Small intestine (tissue), 16 donors: ENCODE data around the gene ROR1. TPM values are rescaled to one million over a fixed set of nuclear protein-coding genes. Genes with fewer than 3 reads are reported as not detected.

Experiments
- DNase-seq, 2 donors: peaks; one replicate each; pipeline versions ENCODE4 v3.0.0 to v3.0.0-alpha.2; 2013
- FAIRE-seq: peaks from 2 replicates; lab custom pipeline; 2012; peaks lifted over from hg19 to GRCh38; lab: Jason Lieb, UNC
- H3K27ac ChIP-seq, 3 donors: one replicate each; pipeline ENCODE4 v1.5.1; 2013; ENCODE audit warnings: low read length in 2 of 3, mild to moderate bottlenecking in 2 of 3, control low read depth in 1 of 3, inconsistent platforms in 1 of 3, low read depth in 1 of 3, moderate library complexity in 1 of 3
- H3K27me3 ChIP-seq, 3 donors: one replicate each; pipeline ENCODE4 v1.6.1; 2013; ENCODE audit warnings: low read length in 3 of 3, inconsistent platforms in 1 of 3; ENCODE audit not compliant: control insufficient read depth in 3 of 3, insufficient read depth in 3 of 3
- H3K36me3 ChIP-seq, 3 donors: one replicate each; pipeline ENCODE4 v1.6.1; 2013; ENCODE audit warnings: low read length in 3 of 3, inconsistent platforms in 1 of 3, low read depth in 1 of 3, mild to moderate bottlenecking in 1 of 3, moderate library complexity in 1 of 3; ENCODE audit not compliant: control insufficient read depth in 3 of 3, insufficient read depth in 2 of 3
- H3K4me1 ChIP-seq, 3 donors: one replicate each; pipeline ENCODE4 v1.6.1; 2013; ENCODE audit warnings: low read length in 2 of 3, inconsistent platforms in 1 of 3, low read depth in 1 of 3, mild to moderate bottlenecking in 1 of 3, moderate library complexity in 1 of 3; ENCODE audit not compliant: control insufficient read depth in 3 of 3, insufficient read depth in 2 of 3
- H3K4me3 ChIP-seq, 3 donors: one replicate each; pipeline ENCODE4 v1.5.1; 2013; ENCODE audit warnings: low read length in 3 of 3, control low read depth in 1 of 3, inconsistent platforms in 1 of 3, low read depth in 1 of 3, mild to moderate bottlenecking in 1 of 3, moderate library complexity in 1 of 3
- H3K9me3 ChIP-seq, 2 donors: one replicate each; pipeline ENCODE4 v1.6.1; 2013; ENCODE audit warnings: low read depth in 1 of 2, low read length in 1 of 2; ENCODE audit not compliant: control insufficient read depth in 2 of 2, insufficient read depth in 1 of 2
- WGBS, 3 donors: extraction: QIAGEN DNeasy Blood & Tissue Kit; methylation state at CpG; one replicate each; pipeline ENCODE4 v1.1.7; 2013; 5-methylcytosine and 5-hydroxymethylcytosine counted together
- long read RNA-seq, 10 donors: transcript quantifications; one replicate each; lab custom pipeline, GENCODE V29; 2026
- polyA plus RNA-seq, 4 donors: library from polyadenylated mRNA; stranded (reverse) in 3 of 4; unstranded in 1 of 4; fragments of 200-250 nt in 3 of 4; fragments of 120-200 nt in 1 of 4; gene quantifications; one replicate each; pipeline versions ENCODE4 v1.2.1 to v1.2.3, GENCODE V29; 2013
- donor health status: healthy with polysubstance abuse.
- donor health status: control.
- donor health status: control.
- donor health status: Bipolar disorder and iron deficiency.
- donor health status: healthy.

The ROR1 gene
- 1 to 10 TPM in 2 of 4 donors, under 1 TPM in 1, not detected in 1; 0.22 to 3.6 (median 3.2) TPM for polyA plus RNA-seq
- long read RNA-seq, donor 1 = 0 reads
- long read RNA-seq, donor 2, full-length matches to known transcripts = 2 of 2 reads
- long read RNA-seq, donor 2, partial matches to known transcripts = 0 of 2 reads
- long read RNA-seq, donor 2, other reads (novel, unspliced or antisense) = 0 of 2 reads
- long read RNA-seq, donor 3, partial matches to known transcripts = 5 of 5 reads
- long read RNA-seq, donor 3, other reads (novel, unspliced or antisense) = 0 of 5 reads
- long read RNA-seq, donor 4 = 0 reads
- long read RNA-seq, donor 5 = 0 reads
- long read RNA-seq, donor 6, full-length matches to known transcripts = 2 of 2 reads
- long read RNA-seq, donor 6, partial matches to known transcripts = 0 of 2 reads
- long read RNA-seq, donor 6, other reads (novel, unspliced or antisense) = 0 of 2 reads
- long read RNA-seq, donor 7 = 0 reads
- long read RNA-seq, donor 8, full-length matches to known transcripts = 1 of 1 reads
- long read RNA-seq, donor 8, partial matches to known transcripts = 0 of 1 reads
- long read RNA-seq, donor 8, other reads (novel, unspliced or antisense) = 0 of 1 reads
- long read RNA-seq, donor 9 = 0 reads
- long read RNA-seq, donor 10, full-length matches to known transcripts = 3 of 3 reads
- long read RNA-seq, donor 10, partial matches to known transcripts = 0 of 3 reads
- long read RNA-seq, donor 10, other reads (novel, unspliced or antisense) = 0 of 3 reads

DNA sequence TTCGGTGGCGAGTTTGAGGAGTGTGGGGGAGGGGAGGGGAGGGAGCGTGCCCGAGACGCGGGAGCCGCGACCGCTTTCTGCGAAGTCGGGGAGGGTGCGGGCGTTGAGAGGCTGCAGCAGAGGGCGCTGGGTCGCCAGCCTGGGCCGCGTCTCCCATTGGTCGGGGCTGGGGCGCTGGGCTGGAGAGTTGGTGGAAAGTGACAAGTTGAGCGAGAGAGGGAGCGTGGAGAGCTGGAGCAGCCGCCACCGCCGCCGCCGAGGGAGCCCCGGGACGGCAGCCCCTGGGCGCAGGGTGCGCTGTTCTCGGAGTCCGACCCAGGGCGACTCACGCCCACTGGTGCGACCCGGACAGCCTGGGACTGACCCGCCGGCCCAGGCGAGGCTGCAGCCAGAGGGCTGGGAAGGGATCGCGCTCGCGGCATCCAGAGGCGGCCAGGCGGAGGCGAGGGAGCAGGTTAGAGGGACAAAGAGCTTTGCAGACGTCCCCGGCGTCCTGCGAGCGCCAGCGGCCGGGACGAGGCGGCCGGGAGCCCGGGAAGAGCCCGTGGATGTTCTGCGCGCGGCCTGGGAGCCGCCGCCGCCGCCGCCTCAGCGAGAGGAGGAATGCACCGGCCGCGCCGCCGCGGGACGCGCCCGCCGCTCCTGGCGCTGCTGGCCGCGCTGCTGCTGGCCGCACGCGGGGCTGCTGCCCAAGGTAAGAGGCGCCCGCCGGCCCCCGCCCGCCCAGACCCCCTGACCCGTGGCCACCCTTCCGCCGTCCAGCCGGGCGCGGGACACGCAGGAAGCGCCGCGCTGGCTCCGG lies at the start of gene ROR1:
Gene ROR1, plus strand, starts transcription at position 203 of the 802 bp plus-strand sequence.
- peak within 1 kb of the TSS; percentile 58 to 69 (median 69) for H3K27ac ChIP-seq

DNA sequence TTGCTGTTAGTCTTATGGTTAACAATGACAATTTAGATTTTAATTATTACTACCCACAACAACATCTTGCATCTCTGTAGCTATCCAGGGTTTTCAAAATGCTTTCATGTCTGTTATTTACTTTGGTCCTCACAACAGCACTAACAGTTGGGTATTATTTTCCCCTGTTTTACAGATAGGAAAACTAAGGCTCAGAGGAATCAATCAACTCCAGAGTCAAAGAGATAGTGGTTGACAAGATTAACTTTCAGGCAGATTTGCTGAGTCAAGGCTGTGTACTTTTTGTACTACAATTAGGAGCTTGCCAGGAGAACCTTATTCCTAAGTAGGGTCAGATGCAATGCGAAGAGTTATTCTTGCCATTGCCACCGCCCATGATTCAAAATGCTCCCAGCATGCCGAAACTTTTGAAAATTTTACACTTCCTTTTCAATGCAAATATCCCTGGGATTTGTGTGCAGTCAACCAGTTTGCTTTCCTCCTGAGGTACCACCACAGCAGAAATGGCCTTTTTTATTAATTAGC lies 49.4 kb upstream of the ROR1 start:
- DNase-seq (no peak), FAIRE-seq (no peak)
- H3K4me1 ChIP-seq = peaks cover 2 to 18% (median 8%) of the 10 kb centered on the region in 3 donors
- no peaks in the 10 kb centered on the region for H3K36me3 ChIP-seq
- H3K27ac ChIP-seq = no peak overlapping the region
- WGBS, 3 donors = 95 to 98% (median 97%) methylated on average over 3 of the region's 3 CpGs
- H3K27me3 ChIP-seq = no peaks in the 10 kb centered on the region
- peaks cover 0 to 3% of the 10 kb centered on the region in 2 donors for H3K9me3 ChIP-seq
- no peak overlapping the region for H3K4me3 ChIP-seq

More for the DNA sequence above, at the start of gene ROR1:
- H3K4me3 ChIP-seq = peak within 1 kb of the TSS; percentile 48 to 71 (median 64)
- DNase-seq (peak; percentile 87 to 92), FAIRE-seq (no peak)
- peaks cover 0 to 4% (median 0%) of the 10 kb centered on the region in 3 donors for H3K27me3 ChIP-seq
- H3K4me1 ChIP-seq = peaks cover 2 to 32% (median 9%) of the 10 kb centered on the region in 3 donors
- no peaks in the 10 kb centered on the region for H3K36me3 ChIP-seq
- H3K9me3 ChIP-seq = no peaks in the 10 kb centered on the region
- 0 to 1% (median 1%) methylated on average over 45 to 99 of the region's 99 CpGs for WGBS, 3 donors

DNA sequence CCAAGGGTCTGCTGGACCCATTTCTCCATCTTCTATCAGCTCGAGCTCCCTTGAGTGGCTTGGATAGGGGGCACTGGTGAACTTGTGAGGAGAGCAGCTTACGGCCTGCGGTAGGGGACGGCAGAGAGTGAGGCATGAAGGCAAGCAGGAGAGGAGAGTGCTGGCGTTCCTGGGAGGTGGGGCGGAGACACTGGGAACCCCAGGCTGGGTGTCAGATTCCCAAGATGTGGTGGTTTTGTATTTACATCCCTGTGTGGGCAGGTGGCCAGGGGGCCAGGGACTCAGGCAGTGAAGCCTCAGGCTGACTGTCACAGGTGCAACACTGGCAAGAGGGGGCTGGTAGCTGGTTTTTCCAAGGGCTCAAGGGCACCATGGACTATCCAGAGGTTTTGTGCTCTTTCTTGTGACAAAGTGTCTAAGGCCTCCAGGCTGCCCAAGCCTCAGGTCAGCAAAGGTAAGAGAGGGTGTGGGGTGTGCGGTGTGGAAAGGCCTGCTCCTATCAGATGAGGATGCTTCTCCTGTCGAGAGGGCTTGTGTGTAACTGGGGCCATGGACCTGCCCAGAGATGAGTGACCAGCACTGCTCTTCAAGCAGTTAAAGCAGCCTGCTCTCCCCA lies 45.1 kb upstream of the ROR1 start:
- no peaks in the 10 kb centered on the region for H3K36me3 ChIP-seq
- no peak for FAIRE-seq
- WGBS, 3 donors = 87 to 95% (median 89%) methylated on average over 8 of the region's 8 CpGs

DNA sequence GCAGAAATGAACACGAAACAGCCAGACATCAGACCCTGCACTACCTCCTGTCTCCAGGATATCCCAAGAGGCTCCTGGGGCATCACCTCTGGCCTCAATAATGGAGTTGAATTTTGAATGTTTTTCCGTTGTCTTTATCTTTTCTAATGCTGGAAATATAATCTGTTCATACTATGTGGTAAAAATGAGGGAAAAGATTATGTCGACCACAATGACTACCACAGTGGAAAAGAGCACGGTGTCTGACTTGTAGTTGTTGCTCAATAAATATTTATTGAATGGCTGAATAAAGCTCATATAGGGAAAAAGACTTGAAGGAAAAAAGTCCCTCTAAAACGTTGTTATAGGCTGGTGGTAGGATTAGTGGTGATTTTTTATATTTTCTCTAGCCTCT lies 44.6 kb upstream of the ROR1 start:
- Histone ChIP-seq H3K4me1 (no peaks in the 10 kb centered on the region), H3K9me3 (peaks cover 0 to 3% of the 10 kb centered on the region in 2 donors), H3K4me3 (no peak overlapping the region), H3K36me3 (no peaks in the 10 kb centered on the region), H3K27me3 (no peaks in the 10 kb centered on the region), H3K27ac (no peak overlapping the region)
- WGBS, 3 donors = 79 to 82% (median 79%) methylated on average over 5 of the region's 5 CpGs
- FAIRE-seq (no peak), DNase-seq (no peak)

More for the DNA sequence above, 45.1 kb upstream of the ROR1 start:
- H3K27ac ChIP-seq = no peak overlapping the region
- peaks cover 0 to 4% (median 2%) of the 10 kb centered on the region in 3 donors for H3K4me1 ChIP-seq
- no peak for DNase-seq
- H3K9me3 ChIP-seq = peaks cover 0 to 3% of the 10 kb centered on the region in 2 donors
- H3K27me3 ChIP-seq = no peaks in the 10 kb centered on the region
- no peak overlapping the region for H3K4me3 ChIP-seq

DNA sequence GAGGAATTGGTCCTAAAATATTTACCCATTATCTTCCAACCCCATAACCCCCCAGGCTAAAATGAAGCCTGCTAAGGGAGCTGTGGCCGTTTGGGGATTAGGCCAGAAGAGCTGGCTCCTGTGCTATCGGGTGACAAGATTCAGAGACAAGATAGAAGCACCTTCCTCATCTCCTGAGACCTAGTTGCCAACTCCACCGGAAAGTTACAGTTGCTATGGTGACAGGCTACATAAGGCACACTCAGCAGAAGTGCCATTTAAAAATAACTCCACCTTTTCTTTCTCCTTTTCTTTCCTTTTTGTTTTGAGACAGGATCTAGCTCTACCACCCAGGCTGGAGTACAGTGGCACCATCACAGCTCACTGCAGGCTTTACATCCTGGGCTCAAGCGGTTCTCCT lies 43.6 kb upstream of the ROR1 start:
- Histone ChIP-seq H3K4me3 (no peak overlapping the region), H3K27me3 (no peaks in the 10 kb centered on the region), H3K9me3 (peaks cover 0 to 3% of the 10 kb centered on the region in 2 donors), H3K27ac (no peak overlapping the region), H3K36me3 (no peaks in the 10 kb centered on the region), H3K4me1 (no peaks in the 10 kb centered on the region)
- DNase-seq (no peak), FAIRE-seq (no peak)
- WGBS, 3 donors = 64 to 79% (median 74%) methylated on average over 4 of the region's 4 CpGs

DNA sequence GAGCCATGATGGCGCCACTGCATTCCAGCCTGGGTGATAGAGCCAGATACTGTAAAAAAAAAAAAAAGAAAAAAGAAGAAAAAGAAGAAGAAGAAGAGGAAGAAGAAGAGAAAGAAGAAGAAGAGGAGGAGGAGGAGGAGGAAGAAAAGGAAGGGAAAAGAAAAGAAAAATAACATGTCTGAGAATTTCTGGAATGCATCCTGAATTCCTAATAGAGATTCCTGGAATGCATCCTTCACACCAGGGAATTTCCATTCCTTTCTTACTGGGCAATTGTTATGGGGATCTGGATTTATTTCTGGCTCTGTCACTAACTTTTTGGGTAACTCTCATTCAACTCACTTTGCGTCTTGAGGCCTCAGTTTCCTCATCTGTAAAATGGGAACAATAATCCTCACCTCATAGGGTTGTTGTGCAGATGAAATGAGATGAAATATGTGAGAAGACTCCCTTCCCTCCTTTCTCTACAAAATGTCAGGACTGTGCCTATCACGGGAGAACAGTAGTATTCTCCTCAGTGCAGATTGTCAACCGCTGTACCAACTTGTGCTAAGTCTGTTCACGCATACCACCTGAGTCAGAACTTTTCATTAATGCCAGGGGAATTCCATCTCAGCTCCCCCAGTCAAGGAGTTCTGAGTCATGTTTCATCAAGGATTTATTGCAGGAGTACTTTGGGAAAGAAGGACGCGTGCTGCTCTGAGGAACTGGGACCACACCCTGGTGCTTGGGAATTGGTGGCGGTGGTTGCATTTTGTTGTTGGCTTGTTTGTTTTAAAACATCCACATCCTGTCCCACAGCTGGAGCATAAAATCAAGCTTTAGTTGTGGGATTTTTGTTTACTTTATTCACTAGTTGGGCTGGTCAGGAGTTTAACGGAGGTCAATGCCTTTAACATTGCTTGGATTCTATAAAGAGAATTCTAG lies 42.4 kb upstream of the ROR1 start:
- H3K4me1 ChIP-seq = no peaks in the 10 kb centered on the region
- FAIRE-seq = no peak
- H3K27me3 ChIP-seq = no peaks in the 10 kb centered on the region
- peak; percentile 17 to 25 for DNase-seq
- no peaks in the 10 kb centered on the region for H3K36me3 ChIP-seq
- WGBS, 3 donors = 54 to 71% (median 64%) methylated on average over 9 of the region's 9 CpGs
- H3K4me3 ChIP-seq = no peak overlapping the region
- peaks cover 0 to 7% of the 10 kb centered on the region in 2 donors for H3K9me3 ChIP-seq
- peak overlapping the region in 1 of 3 donors; percentile 20 for H3K27ac ChIP-seq

DNA sequence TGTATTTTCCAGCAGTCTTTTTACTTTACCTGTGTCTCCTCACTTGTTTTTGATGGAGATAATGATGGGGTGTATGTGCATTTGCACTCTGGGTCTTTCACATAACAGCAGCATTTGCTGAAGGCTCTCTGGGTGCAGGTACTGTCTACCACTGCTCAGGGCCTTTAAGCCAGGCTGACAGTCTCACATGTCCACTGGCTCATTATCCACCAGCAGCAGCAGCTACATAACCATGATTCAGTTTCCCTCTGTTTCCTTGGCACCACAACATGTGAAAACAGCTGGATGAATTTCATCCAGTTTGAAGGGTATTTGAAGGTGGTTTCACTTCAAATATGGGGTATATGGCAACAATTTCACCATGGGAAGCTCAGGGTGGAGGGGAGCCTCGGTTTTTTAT lies 41.2 kb upstream of the ROR1 start:
- Histone ChIP-seq H3K4me1 (no peaks in the 10 kb centered on the region), H3K4me3 (no peak overlapping the region), H3K9me3 (peaks cover 0 to 4% of the 10 kb centered on the region in 2 donors), H3K27ac (no peak overlapping the region), H3K36me3 (no peaks in the 10 kb centered on the region), H3K27me3 (no peaks in the 10 kb centered on the region)
- FAIRE-seq (no peak), DNase-seq (no peak)
- WGBS, 3 donors = 62 to 90% (median 78%) methylated on average over 1 of the region's 1 CpG
